Neural progenitor cell (in vitro differentiated cells): ENCODE results near the gene HSPA9. TPM values are rescaled to one million over a fixed set of nuclear protein-coding genes. Genes with fewer than 3 reads are reported as not detected.

Source experiments
- DNase-seq: peaks from one replicate; pipeline ENCODE4 v3.0.0-alpha.2; 2016; ENCODE audit warnings: low spot score
- H2AFZ ChIP-seq: fragments of 200-600 bp; sonication (generic); replicated peaks from 2 replicates; pipeline ENCODE4 v1.6.1; 2016; ENCODE audit warnings: antibody characterized with exemption
- H3F3A ChIP-seq: fragments of 200-600 bp; sonication (generic); 2 replicates; pipeline ENCODE4 v1.6.1; 2016; ENCODE audit warnings: antibody characterized with exemption, low read depth
- H3K27ac ChIP-seq: fragments of 200-600 bp; sonication (generic); 2 replicates; pipeline ENCODE4 v1.5.1; 2016; ENCODE audit warnings: mild to moderate bottlenecking
- H3K27me3 ChIP-seq: fragments of 200-600 bp; sonication (generic); 2 replicates; pipeline ENCODE4 v1.6.1; 2016; ENCODE audit warnings: mild to moderate bottlenecking, moderate library complexity
- H3K36me3 ChIP-seq: fragments of 200-600 bp; sonication (generic); 2 replicates; pipeline ENCODE4 v1.5.1; 2016
- H3K4me1 ChIP-seq: fragments of 200-600 bp; sonication (generic); 2 replicates; pipeline ENCODE4 v1.6.1; 2016; ENCODE audit warnings: mixed run types
- H3K4me2 ChIP-seq: fragments of 200-600 bp; sonication (generic); 2 replicates; pipeline ENCODE4 v1.6.1; 2016
- H3K4me3 ChIP-seq: fragments of 200-600 bp; sonication (generic); 2 replicates; pipeline ENCODE4 v1.5.1; 2016
- H3K79me2 ChIP-seq: fragments of 200-600 bp; sonication (generic); 2 replicates; pipeline ENCODE4 v1.6.1; 2016; ENCODE audit warnings: low read depth
- H3K9ac ChIP-seq: fragments of 200-600 bp; sonication (generic); 2 replicates; pipeline ENCODE4 v1.6.1; 2016
- H3K9me3 ChIP-seq: fragments of 200-600 bp; sonication (generic); 2 replicates; pipeline ENCODE4 v1.5.1; 2016; ENCODE audit warnings: low read depth
- H4K20me1 ChIP-seq: fragments of 200-600 bp; sonication (generic); 2 replicates; pipeline ENCODE4 v1.6.1; 2016; ENCODE audit warnings: low read depth
- H3K27ac Mint-ChIP-seq: 3 replicates; pipeline ENCODE4 v1.8.0; 2021; ENCODE audit warnings: mixed read lengths
- H3K27me3 Mint-ChIP-seq: 2 replicates; pipeline ENCODE4 v1.8.0; 2022; ENCODE audit warnings: low read depth, mild to moderate bottlenecking, inconsistent platforms, moderate library complexity, mixed read lengths; ENCODE audit not compliant: insufficient read depth
- H3K36me3 Mint-ChIP-seq: 3 replicates; pipeline ENCODE4 v1.8.0; 2021; ENCODE audit warnings: mixed read lengths
- H3K4me1 Mint-ChIP-seq: 3 replicates; pipeline ENCODE4 v1.8.0; 2021; ENCODE audit warnings: mixed read lengths
- H3K4me3 Mint-ChIP-seq: 3 replicates; pipeline ENCODE4 v1.8.0; 2021; ENCODE audit warnings: mild to moderate bottlenecking, moderate library complexity, mixed read lengths
- H3K9me3 Mint-ChIP-seq: 3 replicates; pipeline ENCODE4 v1.8.0; 2020; ENCODE audit warnings: mixed read lengths
- EZH2 ChIP-seq: fragments of 200-600 bp; sonication (generic); IDR thresholded peaks from 2 replicates; pipeline ENCODE4 v1.6.1; 2017; ENCODE audit warnings: antibody characterized with exemption, mild to moderate bottlenecking, moderate library complexity
- EZH2phosphoT487 ChIP-seq: fragments of 200-600 bp; sonication (generic); IDR thresholded peaks from 2 replicates; pipeline ENCODE4 v1.6.1; 2017; ENCODE audit warnings: antibody characterized with exemption
- total RNA-seq: library from RNA; depleted of rRNA; stranded (reverse); fragments of >200 nt; gene quantifications from 2 replicates; pipeline ENCODE4 v1.2.3, GENCODE V29; 2015; ENCODE audit warnings: low replicate concordance
- TF ChIP-seq, protein P1 (sequence below): fragments of 200-600 bp; sonication (generic); IDR thresholded peaks from 2 replicates; pipeline ENCODE4 v1.5.1; 2017; ENCODE audit warnings: antibody characterized with exemption, mild to moderate bottlenecking

HSPA9 gene
- total RNA-seq, 1 donor from 2014 or later: 259 TPM

DNA sequence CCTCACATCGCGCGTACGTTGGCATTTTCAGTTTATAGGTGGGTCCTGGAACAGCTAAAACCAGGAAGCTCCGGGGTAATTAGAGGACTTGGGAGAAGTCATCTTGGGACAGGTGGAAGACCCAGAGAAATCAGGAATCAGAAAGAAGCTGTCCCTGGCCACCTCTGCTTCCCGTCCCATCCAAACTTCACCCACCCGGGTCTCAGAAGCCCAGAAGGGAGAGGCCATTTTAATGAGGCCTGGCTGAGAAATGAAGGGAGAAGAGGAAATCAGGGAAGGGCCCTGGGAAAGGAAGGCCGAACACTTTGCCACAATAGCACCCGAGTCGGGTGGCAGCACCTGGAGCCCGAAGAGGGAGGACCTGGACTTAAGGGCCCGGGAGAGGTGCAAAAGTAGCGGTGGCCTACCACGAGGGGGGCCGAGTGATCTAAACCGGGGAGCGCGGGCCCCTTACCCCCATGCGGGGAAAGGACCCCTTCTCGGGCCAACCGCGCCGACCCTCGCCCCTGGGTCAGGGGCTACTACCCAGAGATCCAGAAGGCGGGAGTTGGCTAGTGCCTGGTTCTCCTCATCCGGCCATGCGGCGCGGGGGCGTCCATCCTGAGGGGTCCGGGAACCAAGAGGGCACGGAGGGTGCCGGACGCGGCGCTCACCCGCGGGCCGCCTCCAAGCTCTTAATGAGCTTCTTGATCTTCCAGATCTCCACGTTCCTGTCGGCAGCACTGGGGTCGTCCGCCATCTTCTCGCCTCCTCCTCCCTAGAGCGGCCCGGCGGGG, 32.8 kb downstream of the HSPA9 start:
- H3K27ac ChIP-seq: peak overlapping the region; percentile 92
- Mint-ChIP-seq H3K9me3 (no peaks in the 10 kb centered on the region), H3K36me3 (no peaks in the 10 kb centered on the region), H3K27ac (peak overlapping the region; percentile 98), H3K4me1 (peaks cover 33% of the 10 kb centered on the region), H3K4me3 (peak overlapping the region; percentile 100), H3K27me3 (peaks cover 2% of the 10 kb centered on the region)
- peak overlapping the region; percentile 88 for H3K4me3 ChIP-seq
- H3K9ac ChIP-seq: peak overlapping the region; percentile 99
- no peaks in the 10 kb centered on the region for H3K27me3 ChIP-seq
- H3K9me3 ChIP-seq: no peaks in the 10 kb centered on the region
- TF ChIP-seq EZH2: no peak
- TF ChIP-seq EZH2phosphoT487: no peak
- TF ChIP-seq, protein P1, sequence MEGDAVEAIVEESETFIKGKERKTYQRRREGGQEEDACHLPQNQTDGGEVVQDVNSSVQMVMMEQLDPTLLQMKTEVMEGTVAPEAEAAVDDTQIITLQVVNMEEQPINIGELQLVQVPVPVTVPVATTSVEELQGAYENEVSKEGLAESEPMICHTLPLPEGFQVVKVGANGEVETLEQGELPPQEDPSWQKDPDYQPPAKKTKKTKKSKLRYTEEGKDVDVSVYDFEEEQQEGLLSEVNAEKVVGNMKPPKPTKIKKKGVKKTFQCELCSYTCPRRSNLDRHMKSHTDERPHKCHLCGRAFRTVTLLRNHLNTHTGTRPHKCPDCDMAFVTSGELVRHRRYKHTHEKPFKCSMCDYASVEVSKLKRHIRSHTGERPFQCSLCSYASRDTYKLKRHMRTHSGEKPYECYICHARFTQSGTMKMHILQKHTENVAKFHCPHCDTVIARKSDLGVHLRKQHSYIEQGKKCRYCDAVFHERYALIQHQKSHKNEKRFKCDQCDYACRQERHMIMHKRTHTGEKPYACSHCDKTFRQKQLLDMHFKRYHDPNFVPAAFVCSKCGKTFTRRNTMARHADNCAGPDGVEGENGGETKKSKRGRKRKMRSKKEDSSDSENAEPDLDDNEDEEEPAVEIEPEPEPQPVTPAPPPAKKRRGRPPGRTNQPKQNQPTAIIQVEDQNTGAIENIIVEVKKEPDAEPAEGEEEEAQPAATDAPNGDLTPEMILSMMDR: no peak
- H4K20me1 ChIP-seq: peaks cover 57% of the 10 kb centered on the region
- H3K79me2 ChIP-seq: peaks cover 97% of the 10 kb centered on the region
- H3K4me1 ChIP-seq: peaks cover 25% of the 10 kb centered on the region
- peak overlapping the region; percentile 98 for H3K4me2 ChIP-seq
- DNase-seq: peak; percentile 4
- H3F3A ChIP-seq: peaks cover 23% of the 10 kb centered on the region
- peak overlapping the region; percentile 79 for H2AFZ ChIP-seq
- H3K36me3 ChIP-seq: no peaks in the 10 kb centered on the region

- Histone ChIP-seq H3K4me3 (peak overlapping the region; percentile 88), H3K27ac (no peak overlapping the region), H3K4me1 (peaks cover 25% of the 10 kb centered on the region), H3K36me3 (no peaks in the 10 kb centered on the region), H4K20me1 (peaks cover 64% of the 10 kb centered on the region), H3K27me3 (no peaks in the 10 kb centered on the region), H3F3A (peaks cover 26% of the 10 kb centered on the region), H3K9me3 (no peaks in the 10 kb centered on the region), H3K9ac (peak overlapping the region; percentile 99), H3K4me2 (peak overlapping the region; percentile 98), H2AFZ (no peak overlapping the region), H3K79me2 (peaks cover 97% of the 10 kb centered on the region)
- Mint-ChIP-seq H3K4me3 (peak overlapping the region; percentile 100), H3K4me1 (peaks cover 33% of the 10 kb centered on the region), H3K36me3 (peaks cover 2% of the 10 kb centered on the region), H3K9me3 (no peaks in the 10 kb centered on the region), H3K27me3 (peaks cover 2% of the 10 kb centered on the region), H3K27ac (peak overlapping the region; percentile 98)
- no peak for DNase-seq
- no peak for TF ChIP-seq EZH2
- no peak for TF ChIP-seq EZH2phosphoT487
- TF ChIP-seq, protein P1: no peak
Measured at GRCh38 chr5:138541511-138542179, 33.6 kb downstream of the HSPA9 start.

DNA sequence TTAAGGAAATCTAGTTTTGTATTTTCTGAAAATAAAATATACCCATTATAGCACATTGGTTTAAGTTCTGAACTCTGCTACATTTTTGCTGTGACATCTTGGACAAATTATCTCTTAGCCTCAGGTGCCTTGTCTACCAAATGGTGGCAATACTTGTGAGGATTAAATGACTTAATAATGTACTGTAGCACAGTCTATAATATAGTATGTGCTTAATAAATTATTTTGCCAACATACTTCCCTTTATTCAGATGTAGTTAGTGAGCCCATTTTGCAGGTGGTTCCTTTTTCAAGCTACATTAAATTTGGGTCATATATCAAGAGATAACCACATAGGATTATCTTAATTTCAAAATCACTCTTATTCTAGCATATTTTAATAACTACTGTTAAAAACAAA, 35.4 kb downstream of the HSPA9 start:
- TF ChIP-seq, protein P1: no peak
- TF ChIP-seq EZH2phosphoT487: no peak
- no peak for TF ChIP-seq EZH2
- H3K27ac ChIP-seq: no peak overlapping the region
- peaks cover 97% of the 10 kb centered on the region for H3K79me2 ChIP-seq
- Mint-ChIP-seq H3K9me3 (no peaks in the 10 kb centered on the region), H3K27me3 (peaks cover 2% of the 10 kb centered on the region), H3K4me1 (peaks cover 27% of the 10 kb centered on the region), H3K27ac (no peak overlapping the region), H3K4me3 (no peak overlapping the region), H3K36me3 (peaks cover 9% of the 10 kb centered on the region)
- H3K36me3 ChIP-seq: no peaks in the 10 kb centered on the region
- H4K20me1 ChIP-seq: peaks cover 75% of the 10 kb centered on the region
- no peaks in the 10 kb centered on the region for H3K27me3 ChIP-seq
- H3K9ac ChIP-seq: no peak overlapping the region
- DNase-seq: no peak
- H3K4me3 ChIP-seq: no peak overlapping the region
- peaks cover 24% of the 10 kb centered on the region for H3F3A ChIP-seq
- H3K4me2 ChIP-seq: no peak overlapping the region
- no peaks in the 10 kb centered on the region for H3K9me3 ChIP-seq
- H2AFZ ChIP-seq: no peak overlapping the region
- H3K4me1 ChIP-seq: peaks cover 20% of the 10 kb centered on the region
